Measurements from ENCODE around the gene SLC13A3. TPM values are rescaled to one million over a fixed set of nuclear protein-coding genes. Genes with fewer than 3 reads are reported as not detected.

SLC13A3 gene
- total and polyA plus RNA-seq, 2 donors (not counting 3 experiments of a cell fraction or from before 2014, with no cell fraction given): 0.11 to 0.40 TPM

DNA sequence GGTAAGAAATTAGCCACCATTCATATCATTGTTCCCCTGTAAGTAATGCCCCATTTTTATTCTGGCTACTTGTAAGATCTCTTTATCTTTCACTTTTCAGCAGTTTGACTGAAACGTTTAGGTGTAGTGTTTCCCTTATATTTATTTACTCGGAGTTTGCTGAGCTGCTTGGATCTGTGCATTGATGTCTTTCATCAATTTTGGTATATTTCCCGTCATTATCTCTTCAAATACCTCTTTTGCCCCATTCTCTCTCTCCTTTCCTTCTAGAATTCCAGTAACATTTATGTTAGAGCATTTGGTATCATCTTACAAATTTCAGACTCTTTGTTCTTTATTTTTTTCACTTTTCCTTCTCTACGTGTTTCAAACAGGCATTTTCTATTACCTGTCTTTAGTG lies 9.2 kb upstream of the SLC13A3 start:
- H4K20me1 ChIP-seq (replicated peaks; ENCODE audit: control insufficient read depth, extremely low read depth, insufficient read depth, low read length): no peaks in the 10 kb centered on the region
- no peak overlapping the region for H3K27ac ChIP-seq (ENCODE audit: insufficient read depth, low read depth, low read length)
- H3K27me3 ChIP-seq (ENCODE audit: control insufficient read depth in 2 of 2, insufficient read depth in 2 of 2, low read length in 2 of 2): no peaks in the 10 kb centered on the region
- H3K36me3 ChIP-seq (ENCODE audit: control insufficient read depth in 2 of 2, extremely low read depth in 1 of 2, insufficient read depth in 2 of 2, low read length in 2 of 2): no peaks in the 10 kb centered on the region
- no TSS peak for BruUV-seq (replicated peaks)
- FAIRE-seq: no peak
- no peak for DNase-seq (ENCODE audit: low read depth, low spot score)
- CTCF ChIA-PET: interaction anchor here (1.3 kb wide), 1 partner anchor 11 kb away, joined by 3 read pairs; no protein-coding TSS in a partner anchor
- H3K9ac ChIP-seq (replicated peaks; ENCODE audit: extremely low read depth, insufficient read depth, low read length): no peak overlapping the region
- TF ChIP-seq POLR2A (IDR thresholded peaks at IDR 0.05; ENCODE audit: low read depth, low read length) (no peak), GATA2 (IDR thresholded peaks at IDR 0.05; ENCODE audit: insufficient read depth, insufficient read length, low read depth, low read length) (no peak), MYC (IDR thresholded peaks at IDR 0.05; ENCODE audit: low read depth, low read length) (no peak), JUN (IDR thresholded peaks at IDR 0.05; ENCODE audit: borderline replicate concordance, insufficient read depth, insufficient read length, low read depth) (no peak), POLR2AphosphoS5 (IDR thresholded peaks at IDR 0.05; ENCODE audit: insufficient read depth, low read depth, low read length) (no peak), FOS (IDR thresholded peaks at IDR 0.05; ENCODE audit: borderline replicate concordance, insufficient read depth, low read length) (no peak), EZH2 (IDR thresholded peaks at IDR 0.05; ENCODE audit: borderline replicate concordance, low read depth, low read length, severe bottlenecking) (no peak)
- TF ChIP-seq, protein P1, sequence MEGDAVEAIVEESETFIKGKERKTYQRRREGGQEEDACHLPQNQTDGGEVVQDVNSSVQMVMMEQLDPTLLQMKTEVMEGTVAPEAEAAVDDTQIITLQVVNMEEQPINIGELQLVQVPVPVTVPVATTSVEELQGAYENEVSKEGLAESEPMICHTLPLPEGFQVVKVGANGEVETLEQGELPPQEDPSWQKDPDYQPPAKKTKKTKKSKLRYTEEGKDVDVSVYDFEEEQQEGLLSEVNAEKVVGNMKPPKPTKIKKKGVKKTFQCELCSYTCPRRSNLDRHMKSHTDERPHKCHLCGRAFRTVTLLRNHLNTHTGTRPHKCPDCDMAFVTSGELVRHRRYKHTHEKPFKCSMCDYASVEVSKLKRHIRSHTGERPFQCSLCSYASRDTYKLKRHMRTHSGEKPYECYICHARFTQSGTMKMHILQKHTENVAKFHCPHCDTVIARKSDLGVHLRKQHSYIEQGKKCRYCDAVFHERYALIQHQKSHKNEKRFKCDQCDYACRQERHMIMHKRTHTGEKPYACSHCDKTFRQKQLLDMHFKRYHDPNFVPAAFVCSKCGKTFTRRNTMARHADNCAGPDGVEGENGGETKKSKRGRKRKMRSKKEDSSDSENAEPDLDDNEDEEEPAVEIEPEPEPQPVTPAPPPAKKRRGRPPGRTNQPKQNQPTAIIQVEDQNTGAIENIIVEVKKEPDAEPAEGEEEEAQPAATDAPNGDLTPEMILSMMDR (IDR thresholded peaks at IDR 0.05; ENCODE audit: extremely low read depth in 1 of 2, insufficient read depth in 1 of 2, low read depth in 1 of 2, low read length in 2 of 2): no peak
- TF ChIP-seq, protein P2, sequence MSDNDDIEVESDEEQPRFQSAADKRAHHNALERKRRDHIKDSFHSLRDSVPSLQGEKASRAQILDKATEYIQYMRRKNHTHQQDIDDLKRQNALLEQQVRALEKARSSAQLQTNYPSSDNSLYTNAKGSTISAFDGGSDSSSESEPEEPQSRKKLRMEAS (IDR thresholded peaks at IDR 0.05; ENCODE audit: insufficient read depth, insufficient read length): no peak
- dilution Hi-C loops (cut with MboI; ENCODE audit: extremely low pct_ligation_motif_present, low sequenced_read_pairs): no loop called here
- no peak overlapping the region for H3K4me2 ChIP-seq (ENCODE audit: insufficient read depth, low read length)
- H3K79me2 ChIP-seq (ENCODE audit: control insufficient read depth, insufficient read depth, low read length): no peaks in the 10 kb centered on the region
- no peak overlapping the region for H2AFZ ChIP-seq (ENCODE audit: low read depth, low read length)
- POLR2A ChIA-PET: no interaction called here
- intact Hi-C loops (cut with micrococcal nuclease): no loop called here
- H3K4me3 ChIP-seq (replicated peaks in 1 of 3; ENCODE audit: insufficient read depth in 1 of 3, low read depth in 1 of 3, low read length in 3 of 3): no peak overlapping the region
- H3K9me1 ChIP-seq (replicated peaks; ENCODE audit: control insufficient read depth, extremely low read depth, insufficient read depth, low read length): no peaks in the 10 kb centered on the region
- no peaks in the 10 kb centered on the region for H3K9me3 ChIP-seq (replicated peaks; ENCODE audit: control insufficient read depth, insufficient read depth, low read length)
- no peaks in the 10 kb centered on the region for H3K4me1 ChIP-seq (ENCODE audit: control insufficient read depth, extremely low read depth, insufficient read depth, low read length)
